HG03460 (cell line): ENCODE measurements around the gene RBM27.
"Not testable (repeated sequence)": the region's sequence is repeated elsewhere in the genome, so short reads cannot be mapped to it uniquely, and the experiment has no call there.

ENCODE experiments used
- ATAC-seq: cut with Tn5 transposase; IDR thresholded peaks from one replicate; pipeline ENCODE4 v1.9.1; 2021; ENCODE audit not compliant: unreplicated experiment

The RBM27 gene

GRCh38 chr5:146205499-146206202, 2.2 kb downstream of the RBM27 start:
- no peak for ATAC-seq

DNA sequence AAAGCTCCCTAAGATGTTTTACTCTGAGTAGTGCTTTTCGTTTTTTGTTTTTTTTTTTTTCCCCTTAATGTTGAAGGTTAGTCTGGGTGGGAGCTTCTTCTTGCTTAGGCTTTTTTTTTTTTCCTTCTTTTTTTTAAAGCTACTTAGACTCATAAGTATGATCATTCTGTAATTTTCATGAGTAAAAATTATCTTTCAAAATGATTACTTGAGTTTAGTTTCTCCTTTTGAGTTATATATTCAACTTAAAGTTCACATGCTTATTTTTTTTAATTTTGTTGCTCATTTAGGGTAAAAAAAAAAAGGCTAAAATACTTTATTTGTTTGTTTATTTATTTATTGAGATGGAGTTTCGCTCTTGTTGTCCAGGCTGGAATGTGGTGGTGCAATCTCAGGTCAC, 2.9 kb downstream of the RBM27 start:
- no peak for ATAC-seq

DNA sequence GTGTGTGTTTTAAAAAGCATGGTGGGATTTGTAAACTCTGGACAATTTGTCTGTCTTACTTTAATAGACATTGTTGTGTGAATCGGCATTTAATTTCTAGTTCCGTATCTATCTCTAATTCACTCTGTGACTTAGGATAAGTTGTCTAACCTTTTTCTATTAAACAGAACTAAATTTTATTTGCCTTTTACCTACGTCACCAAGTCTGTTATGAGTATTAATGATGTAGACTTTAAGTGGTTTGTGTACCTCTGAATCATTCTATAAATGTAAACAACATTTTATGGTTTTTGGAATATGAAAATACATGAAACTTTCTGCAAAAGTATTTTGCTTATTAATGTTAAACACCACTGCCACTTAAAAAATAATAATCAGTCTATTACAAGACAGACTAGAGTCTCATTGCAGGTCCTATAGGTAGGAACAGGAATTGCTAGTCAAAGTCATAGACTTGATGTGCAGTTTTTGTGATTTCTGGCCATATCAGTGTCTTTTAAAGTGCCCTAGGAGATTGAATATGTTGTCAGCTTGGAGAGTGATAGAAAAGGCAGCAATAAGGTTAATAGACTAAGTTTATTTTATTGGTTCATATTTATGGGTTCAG, 5.6 kb downstream of the RBM27 start:
- no peak for ATAC-seq

- ATAC-seq = no peak
Observed at GRCh38 chr5:146209714-146210113, 6.3 kb downstream of the RBM27 start.

- not testable (repeated sequence) for ATAC-seq
Observed at GRCh38 chr5:146210810-146211209, 7.4 kb downstream of the RBM27 start.

- no peak for ATAC-seq
Observed at GRCh38 chr5:146213210-146213826, 9.9 kb downstream of the RBM27 start.

DNA sequence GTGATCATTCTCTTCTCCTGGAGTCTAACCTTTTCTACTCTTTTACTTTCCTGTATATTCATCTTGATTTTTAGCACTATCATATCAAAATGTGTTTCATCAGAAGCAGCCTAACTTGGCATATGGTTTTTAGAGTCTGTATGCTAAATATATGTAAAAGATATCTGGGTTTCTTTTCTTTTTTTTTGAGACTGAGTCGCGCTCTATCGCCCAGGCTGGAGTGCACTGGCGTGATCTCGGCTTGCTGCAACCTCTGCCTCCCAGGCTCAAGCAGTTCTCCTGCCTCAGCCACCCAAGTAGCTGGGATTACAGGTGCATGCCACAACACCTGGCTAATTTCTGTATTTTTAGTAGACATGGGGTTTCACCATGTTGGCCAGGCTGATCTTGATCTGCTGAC, 11.5 kb downstream of the RBM27 start:
- ATAC-seq = not testable (repeated sequence)

- no peak for ATAC-seq
Observed at GRCh38 chr5:146218168-146218567, 14.8 kb downstream of the RBM27 start.

- no peak for ATAC-seq
Observed at GRCh38 chr5:146219243-146219642, 15.8 kb downstream of the RBM27 start.

DNA sequence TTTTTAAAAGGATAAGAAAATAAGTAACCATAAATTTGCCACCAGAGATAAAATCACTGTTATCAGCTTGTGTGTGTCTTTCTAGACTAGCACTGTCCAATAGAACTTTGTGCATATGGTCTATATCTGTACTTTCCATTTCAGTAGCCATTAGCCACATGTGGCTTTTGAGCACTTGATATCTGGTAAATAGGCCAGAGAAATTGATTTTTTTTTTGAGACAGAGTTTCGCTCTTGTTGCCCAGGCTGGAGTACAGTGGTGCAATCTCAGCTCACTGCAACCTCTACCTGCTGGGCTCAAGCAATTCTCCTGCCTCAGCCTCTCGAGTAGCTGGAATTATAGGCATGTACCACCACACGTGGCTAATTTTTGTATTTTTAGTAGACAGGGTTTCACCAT, 17.8 kb downstream of the RBM27 start:
- ATAC-seq = no peak

DNA sequence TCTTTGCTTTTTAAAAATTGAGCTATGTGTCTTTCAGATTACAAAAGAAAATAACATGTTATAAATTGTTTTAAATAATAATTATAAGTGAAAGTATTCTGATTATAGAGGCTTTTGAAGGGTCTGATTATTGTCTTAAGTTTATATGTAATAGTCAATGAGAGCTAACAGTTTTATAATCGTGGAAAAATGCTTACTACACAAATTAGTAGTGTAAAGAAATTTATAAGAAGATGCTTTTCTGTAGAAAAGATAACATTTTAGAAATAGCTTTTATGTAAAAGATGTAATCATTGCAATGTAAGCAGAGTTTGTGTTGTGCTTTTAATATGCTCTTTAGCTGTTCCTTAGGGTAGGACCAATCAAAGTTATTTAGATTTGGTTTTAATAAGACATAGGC, 18.6 kb downstream of the RBM27 start:
- no peak for ATAC-seq

DNA sequence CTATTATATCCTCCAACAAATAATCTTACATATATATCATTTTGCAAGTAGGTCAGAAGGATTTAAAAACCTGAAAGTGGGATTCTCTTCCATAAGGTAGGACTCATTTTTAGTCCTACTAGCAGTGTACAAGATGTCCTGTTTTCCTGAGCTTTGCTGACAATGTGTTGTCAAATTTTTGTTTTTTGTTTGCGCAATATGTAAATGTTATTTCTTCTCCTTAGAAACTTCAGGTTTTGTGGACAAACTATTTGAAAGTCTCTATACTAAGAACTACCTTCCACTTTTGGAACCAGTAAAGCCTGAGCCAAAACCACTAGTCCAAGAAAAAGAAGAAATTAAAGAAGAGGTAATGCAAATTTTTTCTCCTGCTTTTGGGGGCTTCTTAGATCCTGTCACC, 19.8 kb downstream of the RBM27 start:
- no peak for ATAC-seq

DNA sequence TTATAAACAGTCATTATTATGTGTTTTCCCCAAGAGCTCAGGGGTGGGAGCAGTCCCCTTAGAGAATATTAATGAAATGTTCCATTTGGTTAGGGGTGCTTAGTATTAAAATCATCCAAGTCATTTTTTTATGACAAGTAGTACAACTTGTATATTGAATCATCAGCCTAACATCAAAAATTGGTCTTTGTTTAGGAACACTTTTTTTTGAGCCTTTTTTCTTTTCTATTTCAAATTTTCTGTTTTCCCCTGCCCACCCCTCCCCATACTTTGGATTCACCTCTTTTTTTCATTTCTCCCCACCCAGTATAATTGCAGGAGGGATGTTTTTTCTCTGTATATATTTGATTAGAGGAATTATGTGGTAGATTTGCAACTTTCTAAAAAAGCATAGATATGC, 25.8 kb downstream of the RBM27 start:
- no peak for ATAC-seq

DNA sequence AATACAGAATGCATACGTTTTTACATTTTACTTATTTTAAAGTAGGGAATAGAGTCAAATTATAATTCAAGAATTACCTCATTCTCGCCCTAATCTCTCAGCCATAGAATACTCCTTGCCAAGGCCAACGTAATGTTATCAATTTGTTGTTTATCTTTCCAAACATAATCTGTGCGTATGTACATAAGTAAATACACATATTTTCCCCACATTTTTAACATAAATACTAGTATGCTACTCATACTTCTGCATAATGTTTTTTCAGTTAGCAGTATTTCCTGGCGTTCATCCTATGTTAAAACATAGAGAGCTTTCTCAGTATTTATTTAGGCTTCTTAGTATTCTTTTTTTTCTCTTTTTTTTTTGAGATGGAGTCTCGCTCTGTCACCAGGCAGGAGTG, 28.8 kb downstream of the RBM27 start:
- no peak for ATAC-seq

- no peak for ATAC-seq
Observed at GRCh38 chr5:146233441-146233840, 30.0 kb downstream of the RBM27 start.

DNA sequence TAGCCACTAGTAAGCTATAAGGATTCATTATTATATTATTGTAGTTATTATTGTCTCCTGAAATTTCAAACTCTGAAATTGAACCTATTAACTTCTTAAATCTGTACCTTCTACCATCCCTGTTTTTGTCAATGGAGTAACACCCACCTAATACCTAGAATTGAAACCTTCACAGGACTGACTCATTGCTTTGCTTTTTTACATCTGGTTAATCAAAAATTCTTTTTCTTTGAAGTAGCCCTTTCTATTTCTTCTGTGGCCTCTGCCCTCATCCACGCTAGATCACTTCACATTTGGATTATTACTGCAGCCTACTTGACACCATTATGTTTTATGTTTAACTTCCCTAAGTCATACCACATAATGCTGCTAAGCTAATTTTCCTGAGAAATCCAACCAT, 35.6 kb downstream of the RBM27 start:
- peak; percentile 82 for ATAC-seq

DNA sequence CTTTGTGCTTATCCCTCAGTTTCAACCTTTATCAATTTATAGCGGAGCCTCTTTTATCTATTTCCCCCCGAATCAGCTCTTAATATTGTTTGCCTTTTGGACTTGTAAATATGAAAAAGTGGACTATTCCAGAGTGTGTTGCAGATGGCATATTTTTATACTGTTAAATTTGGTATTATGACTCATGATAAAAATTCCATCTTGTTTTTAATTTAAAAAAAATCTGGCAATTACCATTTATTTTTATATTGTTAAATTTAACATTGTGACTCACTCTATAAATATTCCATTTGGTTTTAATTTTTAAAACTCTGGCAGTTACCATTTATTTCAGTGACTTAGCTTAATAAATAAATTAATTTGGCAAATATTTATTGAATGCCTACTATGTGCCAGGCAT, 37.5 kb downstream of the RBM27 start:
- ATAC-seq = no peak

GRCh38 chr5:146243247-146243646, 39.8 kb downstream of the RBM27 start:
- ATAC-seq = no peak

DNA sequence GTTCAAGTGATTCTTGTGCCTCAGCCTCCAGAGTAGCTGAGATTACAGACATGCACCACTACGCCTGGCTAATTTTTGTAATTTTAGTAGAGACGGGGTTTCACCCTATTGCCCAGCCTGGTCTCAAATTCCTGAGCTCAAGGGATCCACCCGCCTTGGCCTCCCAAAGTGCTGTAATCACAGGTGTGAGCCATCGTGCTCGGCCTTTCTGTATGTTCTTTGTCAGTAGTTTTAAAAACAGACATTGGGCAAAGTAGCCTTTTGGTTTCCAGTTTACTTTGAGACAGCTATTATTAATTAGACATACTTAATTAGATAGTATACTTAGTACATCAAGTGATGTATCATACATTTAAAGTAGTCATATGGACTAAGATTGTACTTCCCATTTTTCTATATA, 45.2 kb downstream of the RBM27 start:
- no peak for ATAC-seq

DNA sequence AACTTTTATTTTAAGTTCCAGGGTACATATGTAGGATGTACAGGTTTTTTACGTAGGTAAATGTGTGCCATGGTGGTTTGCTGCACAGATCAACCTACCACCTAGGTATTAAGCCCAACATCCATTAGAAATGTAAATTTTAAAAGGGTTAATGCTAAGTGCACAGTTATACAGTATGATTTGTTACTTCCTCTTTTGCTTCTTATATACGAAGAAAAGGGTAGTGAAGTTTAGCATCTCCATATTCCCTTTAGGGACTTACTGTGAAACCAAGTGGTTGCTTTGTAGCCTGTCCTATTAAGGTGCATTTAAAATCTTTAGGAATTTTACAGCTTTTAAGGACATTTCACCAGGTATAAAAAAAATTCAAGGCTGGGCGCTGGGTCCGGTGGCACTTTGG, 46.4 kb downstream of the RBM27 start:
- ATAC-seq = peak; percentile 70
